Mucosa of descending colon (tissue), 3 donors: ENCODE results near the gene CACNA2D2. TPM values are rescaled to one million over a fixed set of nuclear protein-coding genes. Genes with fewer than 3 reads are reported as not detected.

Experiments used
- ATAC-seq: fragments of 200-7000 bp; cut with Tn5 transposase; one replicate; pipeline ENCODE4 v1.9.1; 2020; ENCODE audit warnings: mild to moderate bottlenecking, moderate library complexity
- DNase-seq, 3 donors: peaks; one replicate each; pipeline ENCODE4 v3.0.0-alpha.2; 2020
- H3K36me3 ChIP-seq: fragments of 200-600 bp; one replicate; pipeline ENCODE4 v1.8.0; 2021; ENCODE audit warnings: low read depth, mild to moderate bottlenecking
- H3K4me1 ChIP-seq: fragments of 200-600 bp; one replicate; pipeline ENCODE4 v1.8.0; 2021; ENCODE audit warnings: low read depth, mild to moderate bottlenecking
- H3K4me3 ChIP-seq: fragments of 200-600 bp; one replicate; pipeline ENCODE4 v1.8.0; 2021; ENCODE audit warnings: mild to moderate bottlenecking
- H3K9me3 ChIP-seq: fragments of 200-600 bp; one replicate; pipeline ENCODE4 v1.8.0; 2021; ENCODE audit warnings: mild to moderate bottlenecking
- CTCF ChIP-seq: fragments of 200-600 bp; IDR thresholded peaks from one replicate; pipeline ENCODE4 v1.8.0; 2022; ENCODE audit warnings: antibody characterized with exemption, mild to moderate bottlenecking
- intact Hi-C, 2 donors: fragments of 100-400 bp; cut with DNase I in 1 of 2; cut with micrococcal nuclease in 1 of 2; formaldehyde crosslinking; loops; one replicate each; pipeline versions ENCODE4 v1.11.0 to v1.11.1; 2022; cut with DNase I, micrococcal nuclease
- total RNA-seq, 3 donors: library from RNA; stranded (reverse); fragmentation: NEBNext Ultra II Directional in 2 of 3; extraction: Animal tissue kit (Norgen Biotek cat#: 25700) in 2 of 3; gene quantifications; one replicate each; pipeline versions ENCODE4 v1.2.1 to v1.2.4, GENCODE V29; 2021 to 2023
- donor health status: DM: no; HTN: no; CAD: no; lungs with moderate emphysema.
- donor health status: DM: no; HTN: no; CAD: no.
- donor health status: DM: no; HTN: yes; CAD: no.

Gene CACNA2D2
- total RNA-seq, 3 donors from 2014 or later = 1.5 to 4.9 (median 3.8) TPM

GRCh38 chr3:50532062-50532705, 28.8 kb upstream of the CACNA2D2 start:
- ATAC-seq (no peak), DNase-seq (no peak)
- Histone ChIP-seq H3K4me3 (no peak overlapping the region), H3K36me3 (no peaks in the 10 kb centered on the region), H3K4me1 (no peaks in the 10 kb centered on the region), H3K9me3 (no peaks in the 10 kb centered on the region)
- intact Hi-C loops = no loop called here
- TF ChIP-seq CTCF = no peak

DNA sequence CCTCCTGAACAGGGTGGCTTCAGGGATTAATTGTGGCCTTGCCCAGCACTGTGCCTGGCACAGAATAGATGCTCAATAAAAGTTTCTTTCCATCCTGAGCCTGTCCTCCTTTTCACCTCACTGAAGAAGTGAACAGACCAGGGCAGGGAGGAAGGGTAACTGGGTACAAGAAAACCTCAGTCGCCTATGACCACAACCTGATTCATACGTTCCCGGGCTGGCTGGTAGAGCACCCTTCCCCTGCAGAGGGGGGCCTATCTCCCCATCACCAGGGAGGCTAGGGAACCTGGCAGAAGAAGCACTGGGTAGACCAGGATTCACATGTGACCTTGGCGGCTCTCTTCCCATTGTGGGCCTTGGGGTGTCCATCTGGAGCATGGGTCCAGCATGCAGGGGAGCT, 27.8 kb upstream of the CACNA2D2 start:
- H3K9me3 ChIP-seq = no peaks in the 10 kb centered on the region
- DNase-seq (no peak), ATAC-seq (no peak)
- no peaks in the 10 kb centered on the region for H3K4me1 ChIP-seq
- H3K4me3 ChIP-seq = no peak overlapping the region
- H3K36me3 ChIP-seq = no peaks in the 10 kb centered on the region
- no peak for TF ChIP-seq CTCF
- intact Hi-C loops = no loop called here

DNA sequence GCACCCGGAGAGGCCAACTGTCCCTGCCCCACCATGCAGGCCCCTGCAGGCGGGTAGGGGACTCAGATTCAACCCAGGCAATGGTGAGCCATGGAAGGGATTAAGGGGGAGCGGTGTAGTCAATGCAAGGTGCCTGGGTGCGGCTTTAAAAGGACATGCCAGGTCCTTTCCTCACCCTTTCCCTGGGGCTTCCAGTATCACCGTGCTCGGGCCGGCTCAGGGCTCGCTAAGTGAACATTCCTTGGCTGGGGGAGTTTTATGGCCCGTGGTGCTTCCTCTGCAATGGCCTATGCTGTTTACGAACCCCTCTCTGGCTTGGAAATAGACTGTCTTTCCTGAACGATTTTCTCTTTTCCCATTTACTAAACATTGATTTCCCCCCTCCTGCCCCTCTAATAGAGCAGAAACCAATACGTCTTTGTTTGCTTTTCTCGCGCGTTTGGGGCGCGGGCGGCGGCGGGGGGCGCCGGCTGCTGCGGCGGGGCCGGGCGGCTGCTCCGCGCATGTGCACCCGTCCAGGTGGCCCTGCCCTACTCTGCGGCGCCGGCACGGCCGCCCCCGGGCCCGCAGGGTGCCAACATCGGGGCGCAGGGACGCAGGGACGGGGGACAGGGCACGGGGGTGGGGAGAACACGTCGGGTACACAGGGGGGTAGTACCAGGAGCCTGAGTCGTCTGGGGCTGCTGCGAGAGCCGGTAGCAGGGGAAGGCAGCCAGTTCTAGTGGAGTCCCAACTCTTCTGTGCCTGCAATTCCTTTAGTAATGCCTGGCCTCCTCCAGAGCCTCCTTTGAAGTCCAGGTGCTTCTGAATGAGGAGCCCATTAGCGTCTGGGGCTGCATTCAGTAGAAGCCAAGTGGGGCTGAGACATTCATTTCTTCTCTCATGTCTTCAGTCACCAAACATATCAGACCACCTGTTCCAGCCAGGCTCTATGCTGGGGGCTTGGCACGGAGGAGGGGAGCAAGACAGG, 26.9 kb upstream of the CACNA2D2 start:
- ATAC-seq (no peak), DNase-seq (no peak)
- H3K9me3 ChIP-seq = no peaks in the 10 kb centered on the region
- no peaks in the 10 kb centered on the region for H3K4me1 ChIP-seq
- TF ChIP-seq CTCF = no peak
- no peaks in the 10 kb centered on the region for H3K36me3 ChIP-seq
- intact Hi-C loops = no loop called here
- H3K4me3 ChIP-seq = no peak overlapping the region

DNA sequence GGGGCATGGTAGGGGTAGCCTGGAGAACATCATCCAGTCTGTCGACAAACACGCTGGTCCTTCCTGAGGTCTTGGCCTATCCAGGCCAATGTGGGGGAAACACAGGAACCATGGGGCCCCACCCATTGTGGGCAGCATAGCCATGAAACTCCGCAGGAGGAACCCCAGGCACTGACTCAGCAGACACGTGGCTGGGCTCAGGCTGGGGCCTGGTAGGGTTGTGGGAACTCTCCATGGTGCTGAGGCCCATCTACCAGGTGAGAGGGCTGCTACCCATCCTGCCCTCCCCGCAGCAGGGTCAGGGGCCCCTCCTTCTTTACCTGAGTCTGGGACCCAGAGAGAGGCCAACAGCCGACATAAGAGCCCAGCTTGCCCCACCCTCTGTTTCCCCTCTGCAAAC, 22.6 kb upstream of the CACNA2D2 start:
- H3K36me3 ChIP-seq = no peaks in the 10 kb centered on the region
- DNase-seq = peak in 1 of 3 donors; percentile 66
- H3K4me1 ChIP-seq = no peaks in the 10 kb centered on the region
- intact Hi-C loops = no loop called here
- H3K4me3 ChIP-seq = no peak overlapping the region
- H3K9me3 ChIP-seq = no peaks in the 10 kb centered on the region
- peak; percentile 65 for ATAC-seq
- TF ChIP-seq CTCF = no peak

DNA sequence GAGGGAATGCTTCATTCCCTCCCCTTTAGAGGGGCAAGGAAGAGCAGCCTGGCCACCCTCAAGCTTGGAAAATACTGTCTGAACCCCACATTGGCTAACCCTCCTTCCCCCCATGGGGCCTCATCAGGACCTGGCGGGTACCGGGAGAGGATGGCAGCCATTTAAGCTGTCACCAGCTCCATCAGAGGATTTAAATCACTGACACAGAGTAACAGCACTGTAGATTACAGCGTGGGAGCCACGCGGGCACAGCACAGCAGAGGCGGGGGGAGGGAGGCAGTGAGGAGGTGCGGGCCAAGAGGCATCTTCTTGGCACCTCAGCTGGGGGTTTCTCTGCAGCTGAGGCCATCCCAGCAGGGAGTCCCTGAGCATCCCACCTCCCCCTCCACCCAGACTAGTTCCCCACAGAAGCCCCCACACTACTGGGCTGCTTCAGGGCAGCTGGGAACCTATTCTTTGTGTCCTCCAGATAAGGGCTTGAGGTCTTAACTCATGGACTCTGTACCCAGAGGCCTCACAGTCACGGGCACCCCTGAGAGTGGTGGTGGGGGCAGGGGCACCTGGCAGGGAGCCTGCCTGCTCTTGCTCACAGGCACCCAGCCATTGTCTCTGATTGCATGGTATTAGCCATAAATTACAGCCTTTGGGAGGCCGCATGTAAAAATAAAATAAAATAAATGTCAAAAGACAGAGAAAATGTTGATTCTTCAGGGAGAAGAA, 21.9 kb upstream of the CACNA2D2 start:
- ATAC-seq = no peak
- Histone ChIP-seq H3K4me3 (no peak overlapping the region), H3K36me3 (no peaks in the 10 kb centered on the region), H3K9me3 (no peaks in the 10 kb centered on the region), H3K4me1 (no peaks in the 10 kb centered on the region)
- no peak for DNase-seq
- intact Hi-C loops = no loop called here
- no peak for TF ChIP-seq CTCF
